ENCODE measurements around the gene SSBP4. TPM values are rescaled to one million over a fixed set of nuclear protein-coding genes. Genes with fewer than 3 reads are reported as not detected.

Gene SSBP4
- total RNA-seq, 1 donor from 2014 or later: 60.7 TPM

GRCh38 chr19:18420930-18421329 is 1.7 kb downstream of the SSBP4 start:
- peaks cover 15% of the 10 kb centered on the region for H3K4me1 Mint-ChIP-seq (ENCODE audit: unreplicated experiment)
- peaks cover 33% of the 10 kb centered on the region for H3K27me3 Mint-ChIP-seq (ENCODE audit: unreplicated experiment)
- no peak overlapping the region for H3K4me3 Mint-ChIP-seq (ENCODE audit: unreplicated experiment)
- no peak overlapping the region for H3K27ac Mint-ChIP-seq (ENCODE audit: unreplicated experiment)
- DNase-seq (ENCODE audit: low spot score): no peak
- no peaks in the 10 kb centered on the region for H3K9me3 Mint-ChIP-seq (ENCODE audit: unreplicated experiment)
- no peaks in the 10 kb centered on the region for H3K36me3 Mint-ChIP-seq (ENCODE audit: low read depth, unreplicated experiment)
- TF ChIP-seq, protein P1, sequence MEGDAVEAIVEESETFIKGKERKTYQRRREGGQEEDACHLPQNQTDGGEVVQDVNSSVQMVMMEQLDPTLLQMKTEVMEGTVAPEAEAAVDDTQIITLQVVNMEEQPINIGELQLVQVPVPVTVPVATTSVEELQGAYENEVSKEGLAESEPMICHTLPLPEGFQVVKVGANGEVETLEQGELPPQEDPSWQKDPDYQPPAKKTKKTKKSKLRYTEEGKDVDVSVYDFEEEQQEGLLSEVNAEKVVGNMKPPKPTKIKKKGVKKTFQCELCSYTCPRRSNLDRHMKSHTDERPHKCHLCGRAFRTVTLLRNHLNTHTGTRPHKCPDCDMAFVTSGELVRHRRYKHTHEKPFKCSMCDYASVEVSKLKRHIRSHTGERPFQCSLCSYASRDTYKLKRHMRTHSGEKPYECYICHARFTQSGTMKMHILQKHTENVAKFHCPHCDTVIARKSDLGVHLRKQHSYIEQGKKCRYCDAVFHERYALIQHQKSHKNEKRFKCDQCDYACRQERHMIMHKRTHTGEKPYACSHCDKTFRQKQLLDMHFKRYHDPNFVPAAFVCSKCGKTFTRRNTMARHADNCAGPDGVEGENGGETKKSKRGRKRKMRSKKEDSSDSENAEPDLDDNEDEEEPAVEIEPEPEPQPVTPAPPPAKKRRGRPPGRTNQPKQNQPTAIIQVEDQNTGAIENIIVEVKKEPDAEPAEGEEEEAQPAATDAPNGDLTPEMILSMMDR (IDR thresholded peaks at IDR 0.05; ENCODE audit: unreplicated experiment): no peak

- no peaks in the 10 kb centered on the region for H3K36me3 Mint-ChIP-seq (ENCODE audit: low read depth, unreplicated experiment)
- peaks cover 15% of the 10 kb centered on the region for H3K4me1 Mint-ChIP-seq (ENCODE audit: unreplicated experiment)
- no peaks in the 10 kb centered on the region for H3K9me3 Mint-ChIP-seq (ENCODE audit: unreplicated experiment)
- H3K27me3 Mint-ChIP-seq (ENCODE audit: unreplicated experiment): peaks cover 30% of the 10 kb centered on the region
- no peak for DNase-seq (ENCODE audit: low spot score)
- TF ChIP-seq, protein P1 (IDR thresholded peaks at IDR 0.05; ENCODE audit: unreplicated experiment): no peak
- H3K27ac Mint-ChIP-seq (ENCODE audit: unreplicated experiment): no peak overlapping the region
- H3K4me3 Mint-ChIP-seq (ENCODE audit: unreplicated experiment): peak overlapping the region; percentile 56
Observed at GRCh38 chr19:18421371-18421959, 2.3 kb downstream of the SSBP4 start.

DNA sequence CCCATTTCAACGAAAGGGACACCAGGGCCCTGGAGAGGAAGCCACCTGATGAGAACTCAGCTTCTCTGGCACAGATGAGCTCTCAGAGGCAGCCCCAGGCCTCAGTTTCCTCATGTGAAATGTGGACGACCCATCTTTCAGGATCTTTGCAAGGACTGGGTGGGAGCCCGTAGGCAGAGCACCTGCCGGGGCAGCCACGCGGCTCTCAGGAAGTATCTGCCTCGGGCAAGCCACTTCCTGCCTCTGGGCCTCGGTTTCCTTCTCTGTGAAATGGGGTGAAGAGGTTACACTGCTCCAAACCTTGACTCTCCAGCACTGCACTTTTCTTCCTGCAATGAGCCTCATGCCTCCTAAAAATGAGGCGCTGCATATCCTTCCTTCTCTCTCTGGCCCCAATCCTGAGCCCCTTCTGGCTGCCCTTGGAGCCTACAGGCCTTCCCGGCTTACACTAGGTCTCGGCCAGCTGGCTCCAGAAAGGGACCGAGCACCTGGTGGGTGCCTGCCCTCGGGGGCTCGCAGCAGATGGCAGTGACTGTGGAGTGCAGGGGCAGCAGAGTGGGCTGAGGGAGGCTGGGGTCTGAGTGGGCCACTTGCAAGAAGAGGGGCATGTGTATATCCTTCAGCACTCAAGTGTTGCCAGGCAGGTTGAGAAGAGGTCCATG is 3.5 kb downstream of the SSBP4 start:
- peaks cover 28% of the 10 kb centered on the region for H3K27me3 Mint-ChIP-seq (ENCODE audit: unreplicated experiment)
- TF ChIP-seq, protein P1 (IDR thresholded peaks at IDR 0.05; ENCODE audit: unreplicated experiment): no peak
- H3K4me3 Mint-ChIP-seq (ENCODE audit: unreplicated experiment): no peak overlapping the region
- H3K36me3 Mint-ChIP-seq (ENCODE audit: low read depth, unreplicated experiment): no peaks in the 10 kb centered on the region
- H3K4me1 Mint-ChIP-seq (ENCODE audit: unreplicated experiment): peaks cover 11% of the 10 kb centered on the region
- no peak for DNase-seq (ENCODE audit: low spot score)
- H3K9me3 Mint-ChIP-seq (ENCODE audit: unreplicated experiment): no peaks in the 10 kb centered on the region
- H3K27ac Mint-ChIP-seq (ENCODE audit: unreplicated experiment): peak overlapping the region; percentile 57

DNA sequence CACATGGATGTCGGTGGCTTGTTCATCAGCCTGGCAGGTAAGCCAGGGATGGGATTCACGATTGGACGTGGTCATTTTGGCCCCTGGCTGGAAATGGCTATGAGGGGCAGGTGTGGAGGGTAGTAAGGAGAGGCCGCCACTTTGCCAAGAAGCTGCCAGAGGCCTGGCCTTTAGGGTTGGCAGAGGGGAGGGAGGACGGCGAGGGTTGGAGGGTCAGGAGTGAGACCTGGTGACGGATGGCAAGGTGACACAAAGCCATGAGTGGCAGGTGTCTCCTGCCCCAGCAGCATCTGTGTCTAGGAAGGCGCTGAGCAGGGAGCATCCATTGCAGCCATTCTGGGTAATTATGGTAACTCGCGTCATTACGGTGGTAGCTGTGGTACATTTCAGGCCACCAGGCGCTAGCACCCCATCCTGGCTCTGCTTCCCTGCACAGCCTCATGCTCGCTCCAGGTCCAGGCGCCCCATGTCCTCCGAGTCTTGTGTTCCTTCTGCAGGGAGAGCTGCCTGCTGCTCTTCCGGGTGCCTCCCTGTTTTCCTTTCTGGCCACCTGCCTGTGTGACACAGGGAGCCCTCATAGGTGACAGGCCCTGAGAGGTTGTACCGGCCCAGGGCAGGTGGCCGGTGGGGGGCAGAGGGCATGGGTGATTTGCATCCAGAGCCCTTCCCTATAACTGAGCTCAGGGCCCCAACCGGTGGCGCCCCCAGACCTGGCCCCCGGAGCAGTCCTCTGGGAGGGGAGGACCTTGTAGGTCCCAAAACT is 4.2 kb downstream of the SSBP4 start:
- no peak overlapping the region for H3K4me3 Mint-ChIP-seq (ENCODE audit: unreplicated experiment)
- no peaks in the 10 kb centered on the region for H3K9me3 Mint-ChIP-seq (ENCODE audit: unreplicated experiment)
- H3K4me1 Mint-ChIP-seq (ENCODE audit: unreplicated experiment): peaks cover 10% of the 10 kb centered on the region
- H3K36me3 Mint-ChIP-seq (ENCODE audit: low read depth, unreplicated experiment): no peaks in the 10 kb centered on the region
- peak overlapping the region; percentile 57 for H3K27ac Mint-ChIP-seq (ENCODE audit: unreplicated experiment)
- H3K27me3 Mint-ChIP-seq (ENCODE audit: unreplicated experiment): peaks cover 27% of the 10 kb centered on the region
- DNase-seq (ENCODE audit: low spot score): no peak
- TF ChIP-seq, protein P1 (IDR thresholded peaks at IDR 0.05; ENCODE audit: unreplicated experiment): no peak
